T1000 (cell line): ENCODE results near the gene ZDHHC11B.

Experiments used
- DNase-seq: peaks from one replicate; lab custom pipeline; 2025; ENCODE audit warnings: mixed read lengths; lab: John Stamatoyannopoulos, UW

The ZDHHC11B gene

GRCh38 chr5:660491-661030 lies 124.0 kb downstream of the ZDHHC11B start:
- no peak for DNase-seq
